ENCODE data around the gene ZBTB25.

ZBTB25 gene

DNA sequence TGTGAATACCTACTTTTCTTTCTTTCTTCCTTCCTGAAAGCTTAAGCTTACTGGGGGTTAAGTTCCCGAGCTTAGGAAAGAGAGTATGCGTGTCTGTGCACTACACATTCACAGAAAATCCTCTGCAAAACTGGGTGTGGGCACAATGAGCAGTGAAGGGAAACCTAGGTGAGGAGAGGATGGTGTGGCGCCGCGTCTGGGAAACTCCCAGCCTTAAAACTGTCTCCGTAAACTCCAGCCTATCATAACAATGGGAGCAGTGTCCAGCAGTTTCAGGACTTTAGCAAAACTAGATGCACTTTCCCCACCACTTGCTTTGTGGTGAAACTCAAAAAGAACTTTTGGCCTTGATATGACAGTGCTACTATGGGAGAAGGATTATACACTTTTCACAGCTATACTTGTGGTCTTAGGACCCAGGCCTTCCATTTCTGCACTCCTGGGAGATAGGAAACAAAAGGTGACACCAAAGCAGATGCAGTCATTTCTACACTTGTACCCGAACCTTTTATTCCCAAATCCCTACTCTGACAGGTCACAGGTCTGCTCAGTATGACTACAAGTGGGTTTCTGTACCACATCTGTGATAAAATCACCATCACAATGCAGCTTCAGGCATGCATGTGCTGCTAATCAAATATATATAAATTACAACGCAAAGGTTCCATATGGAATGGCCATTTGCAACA is 27.9 kb downstream of the ZBTB25 start:
- no peak for DNase-seq

DNA sequence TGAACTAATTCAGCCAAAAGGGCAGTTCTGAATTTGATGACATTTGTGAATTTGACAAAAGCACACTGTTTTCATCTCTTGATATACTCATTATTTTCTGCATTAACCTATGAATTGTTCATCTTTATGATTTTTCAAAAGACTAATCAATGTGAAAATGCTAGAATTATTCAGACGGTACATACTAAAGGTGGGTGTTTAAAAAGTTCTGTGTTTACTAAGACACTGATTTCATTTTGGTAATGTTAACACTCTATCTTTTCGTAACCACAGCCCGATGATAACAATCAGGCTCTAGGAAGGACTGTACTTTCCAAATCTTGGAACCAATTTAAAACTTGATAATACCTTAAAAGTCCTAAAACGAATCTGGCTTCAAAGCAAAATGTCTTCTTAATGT is 28.9 kb downstream of the ZBTB25 start:
- DNase-seq = no peak

- no peak for DNase-seq
Observed at GRCh38 chr14:64474041-64474440, 29.6 kb downstream of the ZBTB25 start.

DNA sequence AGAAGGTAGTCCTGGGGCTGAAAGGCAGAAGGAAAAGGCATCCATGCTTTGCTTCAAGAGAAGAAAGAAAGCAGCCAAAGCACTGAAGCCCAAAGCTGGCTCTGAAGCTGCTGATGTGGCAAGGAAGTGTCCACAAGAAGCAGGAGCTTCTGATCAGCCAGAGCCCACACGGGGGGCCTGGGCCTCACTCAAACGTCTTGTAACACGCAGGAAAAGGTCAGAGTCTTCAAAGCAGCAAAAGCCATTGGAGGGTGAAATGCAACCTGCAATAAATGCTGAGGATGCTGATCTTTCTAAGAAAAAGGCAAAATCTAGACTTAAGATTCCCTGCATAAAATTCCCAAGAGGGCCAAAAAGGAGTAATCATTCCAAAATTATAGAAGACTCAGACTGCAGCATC is 35.2 kb downstream of the ZBTB25 start:
- DNase-seq = no peak

- DNase-seq = no peak
Observed at GRCh38 chr14:64467566-64467965, 36.1 kb downstream of the ZBTB25 start.

- DNase-seq = no peak
Observed at GRCh38 chr14:64467101-64467500, 36.5 kb downstream of the ZBTB25 start.

- DNase-seq = no peak
Observed at GRCh38 chr14:64465831-64466554, 37.6 kb downstream of the ZBTB25 start.

DNA sequence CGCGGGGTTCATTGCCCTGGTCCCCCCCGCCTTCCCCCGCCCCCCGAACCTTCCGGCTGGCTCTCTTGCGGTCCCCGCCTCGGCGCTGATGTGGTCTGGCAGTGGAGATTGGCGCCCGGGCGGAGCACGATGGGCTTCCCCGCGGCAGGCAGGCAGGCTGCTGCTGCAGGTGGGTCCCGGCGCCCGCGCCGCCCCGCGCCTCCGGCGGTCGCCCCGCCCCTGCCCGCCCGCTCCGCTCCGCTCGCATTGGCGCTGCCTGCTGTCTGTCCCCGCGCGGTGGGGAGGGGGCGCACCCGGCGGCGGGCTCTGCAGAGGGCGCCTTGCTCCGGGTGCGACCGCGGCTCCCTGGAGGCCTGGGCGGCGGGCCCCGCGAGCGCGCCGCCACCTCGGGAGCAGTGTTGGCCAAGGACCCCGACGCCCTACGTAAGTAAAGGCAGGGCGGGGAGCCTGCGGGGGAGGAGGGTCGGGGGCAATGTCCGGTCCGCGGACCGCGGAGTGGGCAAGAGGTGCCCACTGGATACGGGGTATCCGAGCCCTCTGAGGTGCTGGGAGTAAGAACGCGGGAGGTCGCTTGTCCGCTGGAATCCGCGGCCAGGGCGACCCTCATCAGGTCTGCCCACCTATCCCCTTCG is 38.3 kb downstream of the ZBTB25 start, which contains the start of gene AKAP5:
Gene AKAP5, plus strand, starts transcription at position 309 of the 632 bp plus-strand sequence. CDS start 2,896 bp downstream, outside the sequence.
- peak; percentile 61 for DNase-seq

DNA sequence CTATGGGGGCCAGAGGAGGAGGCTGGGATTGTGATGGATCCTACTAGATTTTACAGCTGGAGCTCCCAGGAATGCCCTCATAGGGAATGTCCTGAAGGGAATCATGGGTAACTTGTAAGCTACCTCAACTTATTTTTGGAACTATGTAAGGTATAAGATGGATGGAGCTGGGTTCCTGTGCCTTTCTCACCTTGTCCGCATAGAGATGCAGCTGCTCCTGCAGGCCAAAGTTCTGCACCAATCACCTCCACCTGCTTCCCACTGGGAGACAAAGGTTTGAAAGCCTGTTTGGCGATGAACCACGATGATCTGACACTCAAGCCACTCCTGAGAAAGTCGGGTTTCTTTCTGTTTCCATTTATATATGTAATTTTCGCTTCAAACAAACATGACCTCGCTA is 39.0 kb downstream of the ZBTB25 start:
- no peak for DNase-seq

DNA sequence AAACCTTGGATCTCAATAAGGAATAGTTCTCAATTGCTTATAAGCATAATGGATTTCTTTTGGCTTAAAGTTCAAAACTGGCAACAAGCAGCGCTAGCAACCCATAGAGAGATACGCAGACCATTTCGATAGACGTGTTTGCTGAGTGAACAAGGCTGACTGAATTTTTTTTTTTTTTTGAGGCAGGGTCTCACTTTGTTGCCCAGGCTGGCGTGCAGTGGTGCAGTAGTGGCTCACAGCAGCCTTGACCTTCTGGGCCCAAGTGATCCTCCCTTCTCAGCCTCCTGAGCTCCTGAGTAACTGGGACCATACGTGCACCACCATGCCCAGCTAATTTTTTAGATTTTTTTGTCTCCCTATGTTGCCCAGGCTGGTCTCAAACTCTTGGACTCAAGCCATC is 39.8 kb downstream of the ZBTB25 start:
- DNase-seq = no peak

GRCh38 chr14:64463195-64463594 is 40.4 kb downstream of the ZBTB25 start:
- DNase-seq = no peak

DNA sequence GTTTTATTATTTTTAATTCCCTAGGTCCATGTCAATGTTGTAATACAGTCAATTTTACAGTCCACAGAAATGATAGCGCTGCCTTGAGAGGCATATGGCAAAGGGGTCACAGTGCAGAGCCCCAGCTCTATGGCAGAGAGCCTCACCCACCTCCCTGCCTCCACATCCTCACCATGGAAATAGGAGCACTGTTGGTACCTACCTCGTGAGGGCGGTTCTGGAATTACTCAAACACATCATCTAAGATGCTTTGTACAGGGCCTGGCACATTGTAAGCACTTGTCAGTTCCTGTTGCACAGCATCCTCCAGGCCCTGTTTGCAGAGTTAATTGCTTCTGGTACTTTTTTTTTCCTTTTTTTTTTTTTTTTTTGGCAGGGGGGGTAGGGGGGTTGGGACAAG is 42.4 kb downstream of the ZBTB25 start:
- DNase-seq = no peak

DNA sequence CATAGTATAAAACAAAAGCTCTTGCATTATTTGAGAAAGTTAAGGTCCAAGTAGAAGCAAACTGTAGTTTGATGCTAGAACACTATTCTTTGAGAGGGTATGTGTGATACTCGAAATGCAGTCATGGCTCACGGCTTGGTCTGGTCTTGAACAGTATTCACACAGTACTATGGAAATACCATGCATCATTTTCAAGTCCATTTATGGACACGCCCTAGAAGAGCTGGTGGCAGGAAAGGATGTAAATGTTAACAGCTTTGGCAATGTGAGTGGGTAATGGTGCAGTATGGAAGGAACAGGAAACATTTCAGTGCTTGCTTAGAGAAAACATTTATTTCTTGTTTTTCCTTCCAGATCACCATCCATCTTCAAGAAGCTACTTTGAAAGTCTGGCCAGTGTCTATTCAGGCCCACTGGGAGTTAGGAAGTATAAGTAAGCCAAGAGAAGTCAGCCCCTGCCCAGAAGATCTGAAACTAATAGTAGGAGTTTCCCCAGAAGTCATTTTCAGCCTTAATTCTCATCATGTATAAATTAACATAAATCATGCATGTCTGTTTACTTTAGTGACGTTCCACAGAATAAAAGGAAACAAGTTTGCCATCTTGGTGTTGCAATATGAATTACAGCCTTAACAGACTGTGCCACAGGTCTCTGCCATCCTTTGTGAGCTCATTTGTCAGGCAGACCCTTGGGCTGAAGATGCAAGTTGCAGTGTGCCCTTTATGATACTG is 44.1 kb downstream of the ZBTB25 start:
- no peak for DNase-seq

GRCh38 chr14:64454671-64455070 is 49.0 kb downstream of the ZBTB25 start:
- no peak for DNase-seq

DNA sequence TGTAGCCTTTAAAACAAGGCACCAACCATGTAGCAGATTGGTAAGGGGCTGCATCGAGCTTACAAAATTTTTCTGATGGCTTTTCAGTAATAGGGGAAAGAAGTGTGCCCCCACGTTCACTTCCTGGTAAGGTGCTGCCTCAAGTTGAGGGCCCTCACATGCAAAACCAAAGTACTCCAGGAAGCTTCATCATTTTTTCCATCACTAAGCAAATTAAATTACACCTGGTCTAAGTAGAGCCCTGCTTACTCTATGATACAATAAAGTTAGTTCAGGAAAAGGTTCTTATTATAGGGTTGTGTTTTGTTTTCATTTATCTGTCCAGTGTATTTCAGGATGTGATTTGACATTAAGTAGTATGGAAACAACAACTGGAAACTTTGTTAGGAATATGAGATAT is 53.4 kb downstream of the ZBTB25 start:
- no peak for DNase-seq

DNA sequence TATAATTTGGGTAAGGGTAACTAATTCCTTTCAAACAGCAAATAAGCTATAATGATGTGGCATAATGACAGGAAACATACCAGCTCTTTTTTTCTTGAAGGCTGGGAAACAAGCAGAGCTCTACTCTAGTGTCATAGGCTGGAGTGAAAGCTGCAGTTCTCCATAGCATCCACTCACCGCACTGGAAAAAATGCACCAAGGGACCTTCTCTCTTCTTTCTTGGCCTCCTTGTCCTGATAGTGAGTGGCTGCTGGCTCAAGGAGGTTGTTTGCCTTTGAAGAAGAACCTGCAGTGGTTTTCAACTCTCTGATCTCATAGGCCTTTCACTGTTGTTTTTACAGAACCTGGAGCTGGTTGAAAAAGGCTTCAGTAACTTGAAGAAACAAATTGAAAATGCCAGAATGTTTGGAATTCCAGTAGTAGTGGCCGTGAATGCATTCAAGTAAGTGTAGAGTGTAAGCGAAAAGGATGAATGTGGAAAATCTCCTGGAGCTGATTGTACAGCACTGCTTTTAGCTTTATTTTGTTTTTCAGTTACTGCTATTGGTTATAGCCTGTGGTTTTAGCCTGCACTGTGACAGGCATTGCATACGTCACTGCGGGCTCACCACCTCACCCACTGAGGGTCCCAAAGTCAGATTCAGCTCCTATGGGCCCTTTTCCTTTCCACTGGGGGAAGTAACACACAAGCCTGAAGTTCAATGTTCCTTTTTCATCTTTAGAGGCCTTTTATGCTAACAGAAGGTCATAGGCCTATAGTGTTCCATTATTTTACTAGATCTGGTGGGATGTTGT is 55.6 kb downstream of the ZBTB25 start:
- DNase-seq = no peak

DNA sequence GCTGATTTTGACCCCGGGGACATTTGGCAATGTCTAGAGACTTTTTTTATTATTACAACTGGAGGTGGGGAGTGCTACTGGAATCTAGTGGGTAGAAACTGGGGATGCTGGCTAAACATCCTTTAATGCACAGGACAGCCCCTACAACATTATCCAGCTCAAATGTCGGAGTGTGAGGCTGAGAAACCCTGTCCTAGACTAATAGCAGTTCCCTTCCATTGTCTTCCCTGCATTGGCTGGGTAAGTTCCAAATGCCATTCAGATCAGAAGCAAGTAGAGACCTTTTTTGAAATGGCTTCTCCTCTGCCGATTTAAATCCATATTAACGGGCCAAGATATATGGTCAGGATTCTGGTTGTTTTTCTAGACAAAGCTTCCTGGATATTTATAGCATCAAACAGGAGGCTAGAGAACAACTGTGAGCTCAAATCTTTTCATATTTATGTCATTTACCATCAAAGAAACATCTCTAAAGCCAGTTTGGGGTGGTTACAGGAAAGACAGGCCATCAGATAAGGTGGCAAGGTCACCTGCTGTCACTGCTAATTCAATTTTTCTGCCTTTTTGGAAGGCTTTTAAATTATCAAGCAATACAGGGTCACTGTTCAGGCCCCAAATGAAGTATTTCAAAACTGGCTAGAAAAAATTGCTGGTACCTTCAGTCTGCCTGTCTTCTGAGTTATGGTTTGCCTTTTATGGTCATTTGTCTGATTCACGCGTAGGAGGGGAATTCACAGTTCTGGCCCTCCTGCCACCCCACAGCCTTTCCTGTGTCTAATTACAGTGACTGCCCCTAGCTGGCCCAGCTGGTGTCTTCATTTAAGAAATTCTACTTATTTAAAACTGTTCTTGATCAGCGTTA is 58.4 kb downstream of the ZBTB25 start:
- DNase-seq = peak; percentile 12

GRCh38 chr14:64444140-64444539 is 59.5 kb downstream of the ZBTB25 start:
- no peak for DNase-seq

DNA sequence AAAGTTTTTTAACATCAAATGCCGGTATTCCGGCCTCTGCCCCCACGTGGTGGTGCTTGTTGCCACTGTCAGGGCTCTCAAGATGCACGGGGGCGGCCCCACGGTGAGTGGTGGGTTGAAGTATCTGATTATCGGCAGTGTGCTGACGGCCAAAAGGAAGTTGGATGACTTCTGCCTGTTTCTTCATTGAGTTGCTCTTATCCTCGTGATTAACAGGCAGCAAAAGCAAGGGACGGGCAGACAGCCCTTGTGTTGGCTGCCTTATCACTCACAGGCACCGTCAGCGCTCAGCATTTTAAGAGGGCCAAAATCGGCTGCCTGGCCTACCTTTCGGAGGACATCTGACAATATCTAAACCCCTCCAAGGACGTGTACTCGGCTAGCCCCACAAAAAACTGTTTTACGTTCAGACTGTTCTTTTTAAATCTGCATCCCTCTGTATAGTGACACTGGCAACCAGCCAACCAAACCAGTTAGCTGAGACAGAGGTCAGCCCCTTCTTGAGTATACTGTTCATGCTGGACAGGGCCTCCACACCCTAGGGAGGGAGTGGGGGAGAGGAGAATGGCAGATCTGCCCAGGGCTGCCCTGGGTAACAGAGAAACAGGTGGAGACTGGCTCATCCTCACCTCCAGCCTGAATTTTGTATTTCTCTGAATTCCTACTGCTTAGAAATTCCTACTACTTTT is 61.2 kb downstream of the ZBTB25 start:
- DNase-seq = no peak

- DNase-seq = no peak
Observed at GRCh38 chr14:64440494-64440893, 63.1 kb downstream of the ZBTB25 start.

GRCh38 chr14:64439141-64439540 is 64.5 kb downstream of the ZBTB25 start:
- DNase-seq = no peak
